Sigmoid colon (tissue), 7 donors: ENCODE results near the gene CTNNBL1. TPM values are rescaled to one million over a fixed set of nuclear protein-coding genes. Genes with fewer than 3 reads are reported as not detected.
"Not testable (repeated sequence)": the region's sequence is repeated elsewhere in the genome, so short reads cannot be mapped to it uniquely, and the experiment has no call there.

ENCODE experiments used
- DNase-seq: peaks from one replicate; pipeline ENCODE4 v3.0.0-alpha.2; 2019
- H3K27ac ChIP-seq, 4 donors: fragments of 200-600 bp; sonication (generic); one replicate each; pipeline ENCODE4 v1.5.1; 2016 to 2019; ENCODE audit warnings: mild to moderate bottlenecking in 1 of 4
- H3K27me3 ChIP-seq, 3 donors: fragments of 200-600 bp; sonication (generic); one replicate each; pipeline ENCODE4 v1.5.1; 2019; ENCODE audit warnings: mild to moderate bottlenecking in 1 of 3
- H3K36me3 ChIP-seq, 4 donors: fragments of 200-600 bp; sonication (generic); one replicate each; pipeline ENCODE4 v1.5.1; 2016 to 2019
- H3K4me1 ChIP-seq, 4 donors: fragments of 200-600 bp; sonication (generic); one replicate each; pipeline ENCODE4 v1.5.1; 2017 to 2019
- H3K4me3 ChIP-seq, 4 donors: fragments of 200-600 bp; sonication (generic); one replicate each; pipeline ENCODE4 v1.5.1; 2017 to 2019; ENCODE audit warnings: mild to moderate bottlenecking in 2 of 4, moderate library complexity in 1 of 4
- H3K9me3 ChIP-seq, 4 donors: fragments of 200-600 bp in 3 of 4; sonication (generic) in 3 of 4; one replicate each; pipeline versions ENCODE4 v1.5.1 to v1.6.1; 2013 to 2019
- CTCF ChIP-seq, 4 experiments: fragments of 450-650 bp in 3 of 4; fragments of 200-600 bp in 1 of 4; IDR thresholded peaks; one replicate each; pipeline ENCODE4 v1.5.1; 2016 to 2019; ENCODE audit warnings: antibody characterized with exemption in 4 of 4, mild to moderate bottlenecking in 3 of 4, moderate library complexity in 2 of 4
- EP300 ChIP-seq, 4 donors: sonication (generic); formaldehyde crosslinking; IDR thresholded peaks; one replicate each; pipeline ENCODE4 v1.6.1; 2017; ENCODE audit warnings: antibody characterized with exemption in 4 of 4
- POLR2A ChIP-seq, 2 donors: fragments of 450-650 bp; IDR thresholded peaks; one replicate each; pipeline ENCODE4 v1.6.1; 2016; ENCODE audit warnings: antibody characterized with exemption in 2 of 2, mild to moderate bottlenecking in 2 of 2, moderate library complexity in 2 of 2
- POLR2AphosphoS5 ChIP-seq, 4 donors: sonication (generic); formaldehyde crosslinking; IDR thresholded peaks; one replicate each; pipeline ENCODE4 v1.6.1; 2017; ENCODE audit warnings: antibody characterized with exemption in 4 of 4
- WGBS, 2 donors: extraction: QIAGEN DNeasy Blood & Tissue Kit; methylation state at CpG; one replicate each; pipeline ENCODE4 v1.1.7; 2013; 5-methylcytosine and 5-hydroxymethylcytosine counted together
- intact Hi-C: fragments of 100-400 bp; cut with DNase I; formaldehyde crosslinking; loops from one replicate; pipeline ENCODE4 v1.15.1; 2023
- polyA plus RNA-seq, 3 donors: library from polyadenylated mRNA; stranded (reverse); fragments of 200-250 nt; gene quantifications; one replicate each; pipeline ENCODE4 v1.2.3, GENCODE V29; 2013
- total RNA-seq, 4 donors: library from RNA; depleted of rRNA; stranded (reverse); fragments of >200 nt; gene quantifications; one replicate each; pipeline ENCODE4 v1.1.0, GENCODE V29; 2016
- donor health status: healthy with polysubstance abuse.
- donor health status: Bipolar disorder and iron deficiency.
- donor health status: healthy.

CTNNBL1 gene
- total and polyA plus RNA-seq, 7 donors: 27.3 to 47.9 (median 34.8) TPM

- 92 to 96% methylated on average over 6 of the region's 6 CpGs for WGBS, 2 donors
- no peak for TF ChIP-seq EP300 (IDR thresholded peaks at IDR 0.05)
- TF ChIP-seq CTCF (IDR thresholded peaks at IDR 0.05): no peak
- TF ChIP-seq POLR2A (IDR thresholded peaks at IDR 0.05): no peak
- TF ChIP-seq POLR2AphosphoS5 (IDR thresholded peaks at IDR 0.05): no peak
- no peaks in the 10 kb centered on the region for H3K9me3 ChIP-seq
- intact Hi-C loops: no loop called here
- DNase-seq: no peak
- no peak overlapping the region for H3K27ac ChIP-seq
- H3K4me1 ChIP-seq: no peaks in the 10 kb centered on the region
- H3K36me3 ChIP-seq: peaks cover 0 to 32% (median 6%) of the 10 kb centered on the region in 4 donors
- no peak overlapping the region for H3K4me3 ChIP-seq
- H3K27me3 ChIP-seq: no peaks in the 10 kb centered on the region
These were observed 158.8 kb downstream of the CTNNBL1 start for GRCh38 chr20:37852666-37853065.

GRCh38 chr20:37853823-37854375 is 160.1 kb downstream of the CTNNBL1 start:
- no peak overlapping the region for H3K27ac ChIP-seq
- DNase-seq: no peak
- TF ChIP-seq CTCF (IDR thresholded peaks at IDR 0.05) (no peak), POLR2AphosphoS5 (IDR thresholded peaks at IDR 0.05) (no peak), POLR2A (IDR thresholded peaks at IDR 0.05) (no peak), EP300 (IDR thresholded peaks at IDR 0.05) (no peak)
- H3K9me3 ChIP-seq: no peaks in the 10 kb centered on the region
- intact Hi-C loops: no loop called here
- H3K27me3 ChIP-seq: no peaks in the 10 kb centered on the region
- no peaks in the 10 kb centered on the region for H3K4me1 ChIP-seq
- H3K4me3 ChIP-seq: no peak overlapping the region
- peaks cover 0 to 31% (median 6%) of the 10 kb centered on the region in 4 donors for H3K36me3 ChIP-seq
- WGBS, 2 donors: 90 to 96% methylated on average over 2 of the region's 2 CpGs

GRCh38 chr20:37856034-37856433 is 162.2 kb downstream of the CTNNBL1 start:
- H3K27me3 ChIP-seq, H3K27ac ChIP-seq, DNase-seq, H3K4me3 ChIP-seq, H3K4me1 ChIP-seq, H3K9me3 ChIP-seq, intact Hi-C loops: not testable (repeated sequence)
- peaks cover 0 to 36% (median 12%) of the 10 kb centered on the region in 4 donors for H3K36me3 ChIP-seq
- 96 to 98% methylated on average over 5 of the region's 5 CpGs for WGBS, 2 donors

GRCh38 chr20:37856932-37857660 is 163.3 kb downstream of the CTNNBL1 start:
- Histone ChIP-seq H3K27ac (no peak overlapping the region), H3K4me3 (no peak overlapping the region), H3K36me3 (peaks cover 0 to 44% (median 10%) of the 10 kb centered on the region in 4 donors), H3K4me1 (peaks cover 0 to under 1% (median 0%) of the 10 kb centered on the region in 4 donors), H3K27me3 (no peaks in the 10 kb centered on the region), H3K9me3 (no peaks in the 10 kb centered on the region)
- WGBS, 2 donors: 84 to 94% methylated on average over 10 of the region's 10 CpGs
- intact Hi-C loops: no loop called here
- DNase-seq: no peak
- TF ChIP-seq EP300 (IDR thresholded peaks at IDR 0.05): no peak
- TF ChIP-seq CTCF (IDR thresholded peaks at IDR 0.05): no peak
- no peak for TF ChIP-seq POLR2AphosphoS5 (IDR thresholded peaks at IDR 0.05)
- TF ChIP-seq POLR2A (IDR thresholded peaks at IDR 0.05): no peak

- TF ChIP-seq EP300 (IDR thresholded peaks at IDR 0.05) (no peak), POLR2A (IDR thresholded peaks at IDR 0.05) (no peak), POLR2AphosphoS5 (IDR thresholded peaks at IDR 0.05) (no peak), CTCF (IDR thresholded peaks at IDR 0.05) (no peak)
- H3K4me3 ChIP-seq: no peak overlapping the region
- intact Hi-C loops: no loop called here
- DNase-seq: no peak
- no peak overlapping the region for H3K27ac ChIP-seq
- H3K36me3 ChIP-seq: peaks cover 0 to 39% (median 6%) of the 10 kb centered on the region in 4 donors
- WGBS, 2 donors: 96 to 98% methylated on average over 15 of the region's 15 CpGs
- no peaks in the 10 kb centered on the region for H3K9me3 ChIP-seq
- H3K4me1 ChIP-seq: peaks cover 0 to 3% (median 0%) of the 10 kb centered on the region in 4 donors
- H3K27me3 ChIP-seq: no peaks in the 10 kb centered on the region
These were observed 165.8 kb downstream of the CTNNBL1 start for GRCh38 chr20:37859406-37860171.
